NCI-H1417 (cell line): Measurements from ENCODE around the gene IKZF1.
A peak's percentile ranks its signal among the peaks of the same experiment; 100 is the strongest.

Source experiments
- DNase-seq, 3 experiments: peaks; one replicate each; lab custom pipeline; 2025; lab: John Stamatoyannopoulos, UW

IKZF1 gene

GRCh38 chr7:50376056-50376820 is 71.7 kb downstream of the IKZF1 start:
- no peak for DNase-seq

DNA sequence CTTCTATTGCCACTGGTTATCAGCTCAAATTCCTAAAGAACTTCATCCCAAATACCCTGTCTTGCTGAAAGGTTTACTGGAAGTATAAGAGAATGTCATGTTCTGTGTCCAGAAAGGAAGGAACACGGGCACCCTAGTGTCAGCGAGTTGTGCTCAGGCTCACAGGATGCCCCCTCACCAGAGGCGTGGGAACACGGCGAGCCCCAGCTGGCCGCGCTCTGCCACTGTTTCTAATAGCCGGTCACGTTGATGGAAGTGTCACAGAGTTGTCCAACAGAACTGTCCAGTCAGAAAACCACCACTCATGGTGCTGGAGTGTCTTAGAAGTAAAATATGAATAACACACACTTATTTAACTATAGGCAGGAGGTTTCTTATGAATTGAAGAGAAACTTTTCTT is 72.8 kb downstream of the IKZF1 start:
- no peak for DNase-seq

DNA sequence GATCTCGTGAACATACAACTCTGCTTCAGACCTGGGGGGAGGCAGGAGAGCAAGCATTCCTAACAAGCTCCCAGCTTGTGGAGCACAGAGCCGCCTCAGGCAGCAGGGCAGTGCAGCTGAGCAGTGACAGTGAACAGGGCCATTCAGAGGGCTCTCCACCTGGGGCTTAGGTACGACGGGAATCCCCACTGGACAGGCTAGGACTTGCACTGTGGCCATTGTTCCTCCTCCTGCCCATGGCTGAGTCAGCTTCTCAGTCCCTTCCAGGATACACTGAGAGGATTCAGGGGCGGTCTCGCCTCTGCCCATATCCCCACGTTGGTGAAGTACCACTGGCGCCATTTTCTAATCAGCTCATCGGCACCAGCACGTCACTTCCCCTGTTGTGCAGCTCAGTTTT is 74.6 kb downstream of the IKZF1 start:
- DNase-seq = peak in 2 of 3 experiments; percentile 72 to 88

- no peak for DNase-seq
Observed at GRCh38 chr7:50379539-50379938, 75.0 kb downstream of the IKZF1 start.

- DNase-seq = no peak
Observed at GRCh38 chr7:50382455-50382854, 77.9 kb downstream of the IKZF1 start.

DNA sequence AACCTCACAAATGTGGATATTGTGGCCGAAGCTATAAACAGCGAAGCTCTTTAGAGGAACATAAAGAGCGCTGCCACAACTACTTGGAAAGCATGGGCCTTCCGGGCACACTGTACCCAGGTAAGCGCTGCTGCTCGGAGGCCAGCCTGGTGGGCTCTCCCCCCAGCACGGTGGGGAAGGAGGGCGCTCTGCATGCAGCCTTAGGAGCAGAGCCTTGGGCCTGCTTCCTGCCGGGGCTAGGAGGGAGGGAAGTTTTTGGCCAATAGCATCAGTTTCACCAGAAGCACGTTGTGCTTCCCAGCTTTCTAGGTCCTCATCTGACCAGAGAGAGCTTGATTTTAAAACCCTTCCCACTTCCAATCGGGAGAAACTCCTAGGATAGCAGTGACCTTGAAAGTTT is 82.8 kb downstream of the IKZF1 start:
- DNase-seq = no peak

DNA sequence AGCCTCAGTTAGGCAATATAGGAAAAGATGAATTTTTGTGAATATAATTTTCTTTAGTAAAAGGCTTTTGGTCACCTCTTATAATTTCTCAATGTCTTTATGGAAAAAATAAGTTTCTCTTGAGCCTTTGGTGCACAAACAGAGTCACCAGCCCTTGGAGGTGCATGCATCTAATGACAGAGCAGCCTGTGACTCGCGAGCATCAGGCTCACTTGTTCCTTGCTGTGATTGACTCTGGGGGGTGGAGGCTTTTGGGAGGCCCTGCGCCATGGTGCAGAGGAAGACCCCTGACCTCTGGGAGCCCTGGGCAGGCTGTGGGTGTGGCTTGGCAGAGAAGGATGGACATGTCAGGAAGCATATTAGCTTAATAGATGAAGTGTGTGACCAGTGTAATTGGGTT is 85.4 kb downstream of the IKZF1 start:
- DNase-seq = no peak

DNA sequence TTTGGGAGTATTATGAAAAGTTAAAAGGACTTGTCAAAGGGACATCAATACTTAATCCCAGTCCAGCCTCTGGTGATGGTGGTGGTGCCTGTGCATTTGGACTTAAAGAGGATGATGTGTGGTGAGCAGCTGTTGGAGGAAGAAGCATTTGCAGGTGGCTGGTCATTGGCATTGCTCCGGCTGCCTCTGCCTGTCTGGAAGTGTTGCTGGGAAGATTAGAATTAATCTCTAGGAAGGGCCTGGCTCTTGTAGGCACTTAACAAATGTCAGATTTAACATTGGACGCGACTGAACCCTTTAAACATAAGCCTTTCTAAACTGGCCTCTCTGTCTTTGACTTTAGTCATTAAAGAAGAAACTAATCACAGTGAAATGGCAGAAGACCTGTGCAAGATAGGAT is 86.9 kb downstream of the IKZF1 start:
- no peak for DNase-seq

GRCh38 chr7:50393076-50393475 is 88.6 kb downstream of the IKZF1 start:
- DNase-seq = no peak

- no peak for DNase-seq
Observed at GRCh38 chr7:50393547-50394252, 89.2 kb downstream of the IKZF1 start.

- DNase-seq = no peak
Observed at GRCh38 chr7:50394315-50394714, 89.8 kb downstream of the IKZF1 start.

DNA sequence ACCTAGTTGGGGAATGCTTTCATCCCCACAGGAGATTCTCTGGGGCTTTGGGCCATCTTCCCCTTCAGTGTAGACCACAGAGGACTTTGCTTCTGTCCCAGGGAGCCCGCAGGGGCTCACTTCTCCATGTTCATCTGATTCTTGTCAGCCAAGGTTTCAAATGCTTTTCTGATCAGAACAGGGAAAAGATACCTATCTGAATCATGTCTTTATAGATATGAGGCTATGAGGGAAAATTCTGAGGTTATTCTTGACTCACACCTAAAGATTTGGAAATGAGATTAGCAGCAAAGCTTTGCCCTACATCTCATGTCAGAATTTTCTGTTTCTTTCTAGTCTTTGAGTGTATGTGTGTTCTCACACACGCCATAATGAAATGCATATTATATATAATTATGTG is 92.3 kb downstream of the IKZF1 start:
- DNase-seq = no peak

DNA sequence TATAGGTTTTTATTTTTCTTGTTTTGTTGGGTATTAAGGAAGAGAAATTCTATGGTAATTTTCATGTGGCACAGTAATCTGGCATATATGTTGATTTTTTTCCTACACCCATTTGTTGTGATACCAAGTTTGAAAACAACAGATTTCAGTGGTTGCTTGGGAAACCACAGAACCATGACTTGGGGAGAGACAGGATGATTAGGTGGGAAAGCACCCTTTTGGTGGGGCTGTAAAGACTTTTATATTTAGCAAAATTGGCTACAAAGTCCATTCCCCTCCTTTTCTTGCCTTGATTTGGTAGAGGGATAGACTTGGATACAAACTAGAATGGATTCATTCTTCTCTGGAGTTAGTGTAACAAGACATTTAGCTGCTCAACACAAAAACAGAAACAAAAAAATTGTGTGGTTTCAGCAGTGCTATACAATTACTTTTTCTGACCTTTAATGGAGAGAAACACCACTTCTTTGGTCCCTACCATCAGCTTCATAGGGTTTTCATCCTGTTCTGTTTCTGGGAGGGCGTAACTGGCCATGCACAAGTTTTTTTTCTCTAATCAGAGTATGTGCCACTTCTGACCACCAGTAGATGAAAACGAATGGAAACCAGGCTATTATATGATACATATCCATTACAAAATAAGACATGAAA is 92.9 kb downstream of the IKZF1 start:
- no peak for DNase-seq

GRCh38 chr7:50397971-50398324 is 93.4 kb downstream of the IKZF1 start:
- no peak for DNase-seq

DNA sequence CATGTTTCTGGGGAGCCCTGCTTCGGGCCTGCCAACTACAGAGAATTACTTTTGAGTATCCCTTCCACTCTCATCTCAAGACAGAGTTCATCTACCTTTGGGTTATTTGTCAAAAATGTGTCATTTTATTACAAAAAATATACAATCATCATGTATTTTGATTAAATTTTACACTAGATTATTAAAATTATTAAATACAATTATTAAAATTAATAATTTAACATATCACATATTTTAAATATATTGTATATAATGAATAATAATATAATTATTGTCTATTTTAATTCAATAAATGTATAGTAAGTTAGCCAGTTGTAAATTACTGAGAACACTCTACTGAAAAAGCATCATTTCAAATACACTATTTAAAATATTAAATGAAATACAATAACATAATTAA is 94.7 kb downstream of the IKZF1 start:
- DNase-seq = no peak

DNA sequence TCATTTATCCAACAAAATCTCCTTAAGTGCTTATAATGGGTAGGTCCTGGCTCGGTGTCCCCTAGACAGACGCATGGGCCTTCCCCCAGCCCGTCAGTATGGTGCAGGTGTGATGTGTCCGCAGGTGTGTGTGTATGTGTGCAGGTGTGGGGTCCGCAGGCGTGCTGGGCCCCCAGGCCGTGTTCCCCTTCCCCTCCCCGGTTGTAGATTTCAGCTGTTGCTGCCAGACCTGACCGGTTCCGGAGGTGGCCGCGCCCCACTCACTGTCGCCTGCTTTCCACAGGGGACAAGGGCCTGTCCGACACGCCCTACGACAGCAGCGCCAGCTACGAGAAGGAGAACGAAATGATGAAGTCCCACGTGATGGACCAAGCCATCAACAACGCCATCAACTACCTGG is 95.1 kb downstream of the IKZF1 start:
- peak in 2 of 3 experiments; percentile 43 to 52 for DNase-seq

DNA sequence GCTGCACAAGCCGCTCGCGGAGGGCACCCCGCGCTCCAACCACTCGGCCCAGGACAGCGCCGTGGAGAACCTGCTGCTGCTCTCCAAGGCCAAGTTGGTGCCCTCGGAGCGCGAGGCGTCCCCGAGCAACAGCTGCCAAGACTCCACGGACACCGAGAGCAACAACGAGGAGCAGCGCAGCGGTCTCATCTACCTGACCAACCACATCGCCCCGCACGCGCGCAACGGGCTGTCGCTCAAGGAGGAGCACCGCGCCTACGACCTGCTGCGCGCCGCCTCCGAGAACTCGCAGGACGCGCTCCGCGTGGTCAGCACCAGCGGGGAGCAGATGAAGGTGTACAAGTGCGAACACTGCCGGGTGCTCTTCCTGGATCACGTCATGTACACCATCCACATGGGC is 95.6 kb downstream of the IKZF1 start:
- peak in 2 of 3 experiments; percentile 63 to 72 for DNase-seq

- no peak for DNase-seq
Observed at GRCh38 chr7:50404392-50404791, 99.9 kb downstream of the IKZF1 start.

DNA sequence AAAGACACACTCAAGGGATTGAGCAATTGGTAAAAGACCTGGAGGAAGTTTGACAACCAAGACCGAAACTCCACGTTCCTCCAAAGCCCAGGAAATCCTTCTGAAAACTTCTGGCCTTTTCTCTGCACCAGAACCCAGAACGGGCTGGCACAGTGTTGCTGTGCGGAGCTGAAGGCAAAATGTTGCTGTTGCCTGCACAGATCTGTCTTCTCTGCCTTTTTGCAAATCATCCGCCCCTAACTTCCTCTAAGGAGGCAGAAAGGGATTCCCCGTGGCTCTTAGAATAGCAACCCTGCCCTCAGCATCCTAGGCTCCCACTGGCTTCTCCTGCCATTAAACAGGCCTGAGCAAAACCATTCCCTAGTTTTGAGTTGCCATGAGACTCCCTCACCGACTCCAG is 100.7 kb downstream of the IKZF1 start:
- DNase-seq = no peak

- DNase-seq = no peak
Observed at GRCh38 chr7:50406935-50407334, 102.4 kb downstream of the IKZF1 start.

GRCh38 chr7:50409856-50410745 is 105.6 kb downstream of the IKZF1 start:
- no peak for DNase-seq

DNA sequence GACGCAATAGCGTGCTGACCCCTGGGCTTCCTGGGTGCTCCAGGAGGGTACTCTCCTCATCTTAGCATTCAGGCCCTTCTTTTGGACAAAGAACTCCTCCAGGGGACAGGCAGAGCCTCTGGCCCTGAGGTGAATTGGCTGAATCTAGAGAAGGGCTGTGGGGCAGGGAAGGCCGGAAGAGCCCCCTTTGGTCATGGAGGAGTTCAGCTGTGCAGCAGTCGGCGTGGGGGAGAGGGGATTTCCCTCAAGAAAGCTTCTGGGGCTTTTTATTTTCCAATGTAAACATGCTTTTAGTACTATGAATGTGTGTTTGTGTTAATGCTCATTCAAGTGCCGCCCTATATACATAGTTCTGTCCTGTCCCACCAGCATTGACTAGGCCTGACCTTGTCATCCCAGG is 106.8 kb downstream of the IKZF1 start:
- no peak for DNase-seq
